Erythroblast (primary cell): ENCODE data around the gene CFAP126.
"Not testable (repeated sequence)": the region's sequence is repeated elsewhere in the genome, so short reads cannot be mapped to it uniquely, and the experiment has no call there.

Experiments
- DNase-seq, 2 experiments: peaks; one replicate each; lab custom pipeline; 2025; lab: John Stamatoyannopoulos, UW
- GATA1 ChIP-seq: IDR thresholded peaks from 2 replicates; pipeline ENCODE4 v1.6.1; 2011; ENCODE audit warnings: low read depth, mild to moderate bottlenecking, control low read depth, low read length, moderate library complexity
- POLR2A ChIP-seq: IDR thresholded peaks from 2 replicates; pipeline ENCODE4 v1.6.1; 2011; ENCODE audit warnings: mild to moderate bottlenecking, low read length

Gene CFAP126

GRCh38 chr1:161367684-161368400, at the start of gene CFAP126:
Gene CFAP126, minus strand, starts transcription at chr1:161367876. Its CDS starts 8 bp downstream, at chr1:161367868.
- TF ChIP-seq POLR2A (no peak), GATA1 (no peak)
- DNase-seq, result peak; percentile 39 to 60

GRCh38 chr1:161413050-161413449, 45.4 kb upstream of the CFAP126 start:
- DNase-seq, result not testable (repeated sequence)

GRCh38 chr1:161410636-161410970, 42.9 kb upstream of the CFAP126 start:
- peak in 1 of 2 experiments; percentile 41 for DNase-seq

GRCh38 chr1:161409848-161410635, 42.4 kb upstream of the CFAP126 start:
- not testable (repeated sequence) for DNase-seq

GRCh38 chr1:161408429-161409052, 40.9 kb upstream of the CFAP126 start:
- no peak for DNase-seq
- TF ChIP-seq GATA1, result no peak
- no peak for TF ChIP-seq POLR2A

GRCh38 chr1:161407451-161407985, 39.8 kb upstream of the CFAP126 start:
- TF ChIP-seq GATA1, result no peak
- no peak for TF ChIP-seq POLR2A
- DNase-seq, result no peak

GRCh38 chr1:161406551-161406950, 38.9 kb upstream of the CFAP126 start:
- not testable (repeated sequence) for DNase-seq

- TF ChIP-seq POLR2A, result no peak
- no peak for TF ChIP-seq GATA1
- DNase-seq, result no peak
Measured at GRCh38 chr1:161404051-161404597, 36.4 kb upstream of the CFAP126 start.

GRCh38 chr1:161402446-161402845, 34.8 kb upstream of the CFAP126 start:
- TF ChIP-seq GATA1 (no peak), POLR2A (no peak)
- DNase-seq, result no peak

GRCh38 chr1:161399257-161399998, 31.8 kb upstream of the CFAP126 start:
- DNase-seq, result peak; percentile 97 to 98
- peak; percentile 92 for TF ChIP-seq POLR2A
- TF ChIP-seq GATA1, result no peak

GRCh38 chr1:161398900-161399256, 31.2 kb upstream of the CFAP126 start:
- DNase-seq, result no peak
- TF ChIP-seq GATA1, result no peak
- no peak for TF ChIP-seq POLR2A

GRCh38 chr1:161397038-161397437, 29.4 kb upstream of the CFAP126 start:
- DNase-seq, result not testable (repeated sequence)

- no peak for TF ChIP-seq GATA1
- TF ChIP-seq POLR2A, result no peak
- no peak for DNase-seq
Measured at GRCh38 chr1:161393151-161393550, 25.5 kb upstream of the CFAP126 start.

GRCh38 chr1:161391611-161392010, 23.9 kb upstream of the CFAP126 start:
- no peak for DNase-seq
- TF ChIP-seq POLR2A, result no peak
- TF ChIP-seq GATA1, result no peak

GRCh38 chr1:161391136-161391535, 23.5 kb upstream of the CFAP126 start:
- DNase-seq, result not testable (repeated sequence)
